Measurements from ENCODE around the gene MOB1B. TPM values are rescaled to one million over a fixed set of nuclear protein-coding genes. Genes with fewer than 3 reads are reported as not detected.
"Not testable (repeated sequence)": the region's sequence is repeated elsewhere in the genome, so short reads cannot be mapped to it uniquely, and the experiment has no call there.

MOB1B gene
- total and polyA plus RNA-seq, 3 donors from 2014 or later: 8.9 to 16.4 (median 15.0) TPM

- WGBS, 2 donors: 55 to 60% methylated on average over 2 of the region's 2 CpGs
- DNase-seq: no peak
- H3K36me3 ChIP-seq (ENCODE audit: low read depth, missing control alignments): no peaks in the 10 kb centered on the region
- no peak overlapping the region for H3K27ac ChIP-seq
- TF ChIP-seq, protein P1, sequence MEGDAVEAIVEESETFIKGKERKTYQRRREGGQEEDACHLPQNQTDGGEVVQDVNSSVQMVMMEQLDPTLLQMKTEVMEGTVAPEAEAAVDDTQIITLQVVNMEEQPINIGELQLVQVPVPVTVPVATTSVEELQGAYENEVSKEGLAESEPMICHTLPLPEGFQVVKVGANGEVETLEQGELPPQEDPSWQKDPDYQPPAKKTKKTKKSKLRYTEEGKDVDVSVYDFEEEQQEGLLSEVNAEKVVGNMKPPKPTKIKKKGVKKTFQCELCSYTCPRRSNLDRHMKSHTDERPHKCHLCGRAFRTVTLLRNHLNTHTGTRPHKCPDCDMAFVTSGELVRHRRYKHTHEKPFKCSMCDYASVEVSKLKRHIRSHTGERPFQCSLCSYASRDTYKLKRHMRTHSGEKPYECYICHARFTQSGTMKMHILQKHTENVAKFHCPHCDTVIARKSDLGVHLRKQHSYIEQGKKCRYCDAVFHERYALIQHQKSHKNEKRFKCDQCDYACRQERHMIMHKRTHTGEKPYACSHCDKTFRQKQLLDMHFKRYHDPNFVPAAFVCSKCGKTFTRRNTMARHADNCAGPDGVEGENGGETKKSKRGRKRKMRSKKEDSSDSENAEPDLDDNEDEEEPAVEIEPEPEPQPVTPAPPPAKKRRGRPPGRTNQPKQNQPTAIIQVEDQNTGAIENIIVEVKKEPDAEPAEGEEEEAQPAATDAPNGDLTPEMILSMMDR (IDR thresholded peaks at IDR 0.05): no peak
- TF ChIP-seq POLR2A (IDR thresholded peaks at IDR 0.05): no peak
- H3K9me3 ChIP-seq: no peaks in the 10 kb centered on the region
- peaks cover 6% of the 10 kb centered on the region for H3K4me1 ChIP-seq
- intact Hi-C loops (cut with DNase I; ENCODE audit: low total_unique reads): no loop called here
- H3K27me3 ChIP-seq: no peaks in the 10 kb centered on the region
- H3K4me3 ChIP-seq: no peak overlapping the region
These were observed 6.8 kb upstream of the MOB1B start for GRCh38 chr4:70895405-70895804.

GRCh38 chr4:70895811-70896491 lies 6.2 kb upstream of the MOB1B start:
- Histone ChIP-seq H3K4me3 (no peak overlapping the region), H3K27ac (no peak overlapping the region), H3K9me3 (no peaks in the 10 kb centered on the region), H3K27me3 (no peaks in the 10 kb centered on the region), H3K4me1 (peaks cover 6% of the 10 kb centered on the region), H3K36me3 (ENCODE audit: low read depth, missing control alignments) (no peaks in the 10 kb centered on the region)
- no peak for DNase-seq
- TF ChIP-seq POLR2A (IDR thresholded peaks at IDR 0.05): no peak
- TF ChIP-seq, protein P1 (IDR thresholded peaks at IDR 0.05): no peak
- intact Hi-C loops (cut with DNase I; ENCODE audit: low total_unique reads): no loop called here
- WGBS, 2 donors: 25 to 34% methylated on average over 5 of the region's 5 CpGs

DNA sequence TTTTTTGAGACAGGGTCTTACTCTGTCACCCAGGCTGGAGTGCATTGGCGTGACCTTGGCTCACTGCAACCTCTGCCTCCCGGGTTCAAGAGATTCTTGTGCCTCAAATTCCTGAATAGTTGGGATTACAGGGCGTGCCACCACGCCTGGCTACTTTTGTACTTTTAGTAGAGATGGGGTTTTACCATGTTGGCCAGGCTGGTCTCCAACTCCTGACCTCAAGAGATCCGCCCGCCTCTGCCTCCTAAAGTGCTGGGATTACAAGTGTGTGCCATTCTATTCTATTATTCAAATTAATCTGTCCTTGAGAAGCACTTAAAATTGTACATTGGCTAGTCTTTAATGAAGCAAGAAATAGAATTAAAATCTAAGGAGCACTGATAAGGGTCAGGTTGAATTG lies 3.6 kb upstream of the MOB1B start:
- DNase-seq; H3K4me3 ChIP-seq; H3K4me1 ChIP-seq; H3K27me3 ChIP-seq; H3K9me3 ChIP-seq; H3K36me3 ChIP-seq (ENCODE audit: low read depth, missing control alignments); intact Hi-C loops (cut with DNase I; ENCODE audit: low total_unique reads); H3K27ac ChIP-seq: not testable (repeated sequence)
- WGBS, 2 donors: 87 to 92% methylated on average over 6 of the region's 6 CpGs

DNA sequence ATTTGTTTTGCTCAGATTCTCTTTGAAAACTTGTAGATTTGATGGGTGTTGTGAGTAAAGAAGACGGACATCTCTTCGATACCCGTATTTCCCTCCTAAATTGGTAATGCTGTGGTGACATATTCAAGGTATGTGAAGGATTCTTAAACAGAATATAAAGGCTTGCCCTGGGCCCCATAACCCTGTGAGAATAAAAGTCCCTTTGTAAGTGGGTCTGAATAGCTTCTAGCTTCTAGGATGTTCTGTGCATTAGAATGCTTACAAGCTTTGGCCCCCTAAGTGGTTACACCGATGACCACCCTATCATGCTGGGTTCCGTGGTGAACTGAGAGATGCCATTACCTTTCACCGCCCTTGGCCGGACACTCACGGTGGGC lies 574 bp upstream of the MOB1B start:
- 19 to 21% methylated on average over 6 to 8 of the region's 8 CpGs for WGBS, 2 donors
- Histone ChIP-seq H3K36me3 (ENCODE audit: low read depth, missing control alignments) (no peaks in the 10 kb centered on the region), H3K27me3 (no peaks in the 10 kb centered on the region), H3K27ac (peak overlapping the region; percentile 82 to 94), H3K4me3 (peak overlapping the region; percentile 74 to 88), H3K9me3 (no peaks in the 10 kb centered on the region), H3K4me1 (no peaks in the 10 kb centered on the region)
- DNase-seq: no peak
- intact Hi-C loops (cut with DNase I; ENCODE audit: low total_unique reads): no loop called here
- TF ChIP-seq, protein P1 (IDR thresholded peaks at IDR 0.05): no peak
- TF ChIP-seq POLR2A (IDR thresholded peaks at IDR 0.05): no peak

DNA sequence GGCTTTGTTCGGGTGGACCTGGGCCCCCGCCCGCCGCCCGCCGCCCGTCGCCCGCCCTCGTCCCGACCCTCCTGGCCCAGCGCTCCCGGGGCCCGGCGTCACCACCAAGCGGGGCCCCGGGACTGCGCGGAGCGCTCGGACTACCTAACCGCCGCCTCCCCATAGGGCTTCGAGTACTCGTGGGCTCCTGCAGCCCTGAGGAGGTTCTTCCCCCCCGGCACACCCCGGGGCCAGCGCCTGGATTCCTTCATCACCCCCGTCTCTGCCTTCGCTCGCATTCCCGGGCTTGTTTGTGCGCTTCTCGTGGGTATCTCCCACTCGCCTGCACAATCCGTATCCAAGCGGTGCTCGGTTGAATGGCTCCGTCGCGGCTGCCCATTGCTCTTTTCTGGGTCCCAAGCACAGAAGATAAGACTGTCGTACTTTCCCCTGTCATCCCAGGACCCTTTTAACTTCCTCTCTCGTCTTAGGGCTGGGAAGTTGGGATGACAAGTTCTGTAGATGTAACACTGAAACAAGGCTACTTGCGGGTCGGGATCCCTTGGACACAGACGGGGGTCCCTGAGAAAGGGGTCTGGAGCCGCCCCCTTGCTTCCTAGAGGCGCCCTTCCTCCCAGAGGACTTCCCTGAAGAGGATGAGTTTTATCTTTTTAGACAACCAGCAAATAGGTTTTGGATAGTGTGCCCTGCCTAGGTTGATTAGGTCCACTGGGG lies 565 bp downstream of the MOB1B start:
- Histone ChIP-seq H3K4me1 (no peaks in the 10 kb centered on the region), H3K36me3 (ENCODE audit: low read depth, missing control alignments) (no peaks in the 10 kb centered on the region), H3K27ac (peak overlapping the region; percentile 82 to 94), H3K9me3 (no peaks in the 10 kb centered on the region), H3K4me3 (peak overlapping the region; percentile 74 to 88), H3K27me3 (no peaks in the 10 kb centered on the region)
- TF ChIP-seq, protein P1 (IDR thresholded peaks at IDR 0.05): no peak
- TF ChIP-seq POLR2A (IDR thresholded peaks at IDR 0.05): no peak
- intact Hi-C loops (cut with DNase I; ENCODE audit: low total_unique reads): no loop called here
- WGBS, 2 donors: 0 to 1% methylated on average over 19 to 39 of the region's 48 CpGs
- DNase-seq: no peak
